GM19463 (cell line): ENCODE measurements around the gene COL5A1.

Experiments
- ATAC-seq: cut with Tn5 transposase; IDR thresholded peaks from one replicate; pipeline ENCODE4 v1.9.1; 2021; ENCODE audit warnings: mild to moderate bottlenecking, moderate library complexity; ENCODE audit not compliant: unreplicated experiment

COL5A1 gene

GRCh38 chr9:134778841-134779411 lies 137.3 kb downstream of the COL5A1 start:
- ATAC-seq, result no peak

- no peak for ATAC-seq
Observed at GRCh38 chr9:134779640-134780039, 138.0 kb downstream of the COL5A1 start.

- no peak for ATAC-seq
Observed at GRCh38 chr9:134781591-134782302, 140.1 kb downstream of the COL5A1 start.

- ATAC-seq, result no peak
Observed at GRCh38 chr9:134782921-134783698, 141.5 kb downstream of the COL5A1 start.

- ATAC-seq, result no peak
Observed at GRCh38 chr9:134783699-134784039, 142.1 kb downstream of the COL5A1 start.

GRCh38 chr9:134784577-134785305 lies 143.1 kb downstream of the COL5A1 start:
- no peak for ATAC-seq

GRCh38 chr9:134785325-134786108 lies 143.9 kb downstream of the COL5A1 start:
- no peak for ATAC-seq

GRCh38 chr9:134787601-134788531 lies 146.3 kb downstream of the COL5A1 start:
- ATAC-seq, result no peak

GRCh38 chr9:134789168-134789567 lies 147.6 kb downstream of the COL5A1 start:
- ATAC-seq, result no peak

GRCh38 chr9:134791009-134791408 lies 149.4 kb downstream of the COL5A1 start:
- no peak for ATAC-seq

- ATAC-seq, result no peak
Observed at GRCh38 chr9:134792627-134793026, 151.0 kb downstream of the COL5A1 start.

- ATAC-seq, result no peak
Observed at GRCh38 chr9:134793288-134794188, 151.9 kb downstream of the COL5A1 start.

- no peak for ATAC-seq
Observed at GRCh38 chr9:134794663-134795370, 153.2 kb downstream of the COL5A1 start.

- ATAC-seq, result no peak
Observed at GRCh38 chr9:134795446-134795845, 153.8 kb downstream of the COL5A1 start.

GRCh38 chr9:134796882-134797281 lies 155.3 kb downstream of the COL5A1 start:
- no peak for ATAC-seq

GRCh38 chr9:134800791-134801339 lies 159.3 kb downstream of the COL5A1 start:
- ATAC-seq, result no peak

- ATAC-seq, result no peak
Observed at GRCh38 chr9:134802216-134802795, 160.7 kb downstream of the COL5A1 start.
